Stimulated activated CD4-positive, alpha-beta T cell treated with anti-CD3 and anti-CD28 coated beads, Interleukin-2, amount 100 ng/mL, for 24 hours (primary cell): Measurements from ENCODE around the gene CPT2.
A peak's percentile ranks its signal among the peaks of the same experiment; 100 is the strongest.

Experiments used
- DNase-seq, 2 donors: peaks; one replicate each; pipeline ENCODE4 v3.0.0-alpha.2; 2020

Gene CPT2

DNA sequence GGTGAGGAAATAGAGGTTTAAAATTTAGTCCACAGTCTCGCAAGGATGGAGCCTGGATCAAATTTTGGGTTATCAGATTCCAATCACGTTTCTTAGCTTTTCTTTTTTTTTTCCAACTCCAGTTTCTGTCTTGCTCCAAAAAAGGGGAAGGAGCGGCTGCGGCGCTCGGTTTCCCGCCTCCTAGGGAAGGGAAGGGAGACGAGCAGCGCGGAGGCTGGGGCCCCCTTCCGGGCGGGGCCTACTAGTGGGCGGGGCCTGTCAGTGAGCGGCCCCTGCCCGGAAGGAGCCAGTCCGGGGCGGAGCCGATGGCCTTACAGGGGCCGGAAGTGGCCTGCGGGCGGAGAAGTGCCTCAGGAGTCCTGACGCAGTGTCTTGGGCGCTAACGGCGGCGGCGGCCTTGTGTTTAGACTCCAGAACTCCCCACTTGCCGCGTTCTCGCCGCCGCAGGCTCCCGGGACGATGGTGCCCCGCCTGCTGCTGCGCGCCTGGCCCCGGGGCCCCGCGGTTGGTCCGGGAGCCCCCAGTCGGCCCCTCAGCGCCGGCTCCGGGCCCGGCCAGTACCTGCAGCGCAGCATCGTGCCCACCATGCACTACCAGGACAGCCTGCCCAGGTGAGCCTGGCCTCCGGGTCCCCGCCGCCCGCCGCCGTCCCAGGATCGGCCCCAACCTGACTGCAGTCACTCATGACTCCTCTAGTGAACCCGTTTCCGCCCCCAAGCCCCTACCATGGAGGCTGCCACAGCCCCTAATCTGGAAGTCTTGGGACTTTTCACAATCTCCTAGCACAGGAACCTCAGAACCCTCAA lies at the start of gene CPT2:
Gene CPT2, plus strand, starts transcription at position 340 of the 806 bp plus-strand sequence. Its CDS starts 120 bp downstream, at position 460.
- peak; percentile 92 to 95 for DNase-seq

DNA sequence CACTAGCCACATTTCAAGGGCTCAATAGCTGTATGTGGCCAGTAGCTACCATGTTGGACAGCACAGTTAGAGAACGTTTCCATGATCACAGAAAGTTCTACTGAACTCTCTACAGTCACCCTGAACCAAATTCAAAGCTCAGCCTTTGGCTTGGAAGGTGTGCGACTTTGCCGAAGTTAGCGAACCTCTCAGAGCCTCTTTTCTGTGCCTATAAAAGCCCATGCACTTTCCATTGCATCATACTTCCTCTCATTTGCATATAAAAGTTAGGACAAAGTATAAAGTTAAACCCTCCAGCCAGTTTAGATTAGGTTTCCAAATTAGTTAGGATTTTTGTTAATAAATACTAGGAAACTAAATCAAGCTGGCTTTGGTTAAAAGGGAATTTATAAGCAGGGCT lies 49.5 kb upstream of the CPT2 start:
- DNase-seq = no peak

DNA sequence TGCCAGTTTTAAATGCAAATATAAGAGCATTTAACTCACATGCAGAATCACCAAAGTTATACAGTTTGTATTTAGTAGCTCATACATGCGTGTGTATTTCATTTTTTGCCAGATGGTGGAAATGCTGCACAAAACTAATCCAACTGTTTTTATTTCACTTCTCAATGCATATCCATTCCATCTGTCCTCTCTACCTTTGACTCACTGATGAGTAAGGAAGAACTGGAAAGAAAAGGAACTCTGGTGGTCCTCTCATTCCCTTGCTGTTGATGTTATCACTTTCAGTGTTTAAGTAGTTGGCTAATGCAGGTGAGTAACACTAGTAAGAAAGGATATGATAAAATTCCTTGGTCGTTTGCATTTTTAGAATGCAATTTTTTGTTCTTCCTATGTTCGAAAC lies 48.5 kb upstream of the CPT2 start:
- no peak for DNase-seq

DNA sequence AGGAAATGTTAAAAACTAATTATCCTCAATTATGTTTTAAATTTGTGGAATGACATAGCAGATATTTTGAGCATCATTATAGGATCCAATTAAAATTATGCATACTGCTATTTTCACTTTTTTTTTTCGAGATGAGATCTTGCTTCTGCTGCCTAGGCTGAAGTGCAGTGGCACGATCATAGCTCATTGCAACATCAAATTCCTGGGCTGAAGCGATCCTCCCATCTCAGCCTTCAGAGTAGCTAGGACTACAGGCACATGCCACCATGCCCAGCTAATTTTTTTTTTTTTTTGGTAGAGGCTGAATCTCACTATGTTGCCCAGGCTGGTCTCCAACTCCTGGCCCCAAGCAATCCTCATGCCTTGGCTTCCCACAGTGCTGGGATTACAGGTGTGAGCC lies 42.9 kb upstream of the CPT2 start:
- DNase-seq = no peak

DNA sequence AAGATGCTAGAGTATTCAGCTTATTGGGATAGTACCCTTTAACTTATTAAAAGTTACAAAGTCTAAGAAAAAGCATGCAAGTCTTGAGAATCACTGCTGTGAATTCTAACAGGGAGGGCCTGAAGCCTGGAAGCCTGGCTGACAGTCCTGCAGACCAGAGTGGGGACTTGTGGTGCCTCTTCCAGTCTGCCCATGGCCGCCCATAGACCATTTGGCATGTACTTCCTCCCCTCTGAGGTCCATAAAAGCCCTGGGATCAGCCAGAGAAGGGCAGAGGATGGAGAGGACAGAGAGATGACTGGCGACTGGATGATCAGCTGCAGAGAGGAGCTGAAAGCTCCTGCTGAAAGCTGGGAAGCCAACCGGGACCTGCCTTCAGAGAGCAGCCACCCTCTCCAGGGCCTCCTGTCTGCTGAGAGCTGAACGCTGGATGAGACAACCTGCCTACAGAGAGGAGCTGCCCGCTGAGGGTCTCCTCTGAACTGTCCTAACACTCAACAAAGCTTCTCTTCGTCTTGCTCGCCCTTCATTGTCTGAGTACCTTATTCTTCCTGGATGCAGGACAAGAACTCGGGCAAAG lies 41.7 kb upstream of the CPT2 start:
- DNase-seq = no peak

DNA sequence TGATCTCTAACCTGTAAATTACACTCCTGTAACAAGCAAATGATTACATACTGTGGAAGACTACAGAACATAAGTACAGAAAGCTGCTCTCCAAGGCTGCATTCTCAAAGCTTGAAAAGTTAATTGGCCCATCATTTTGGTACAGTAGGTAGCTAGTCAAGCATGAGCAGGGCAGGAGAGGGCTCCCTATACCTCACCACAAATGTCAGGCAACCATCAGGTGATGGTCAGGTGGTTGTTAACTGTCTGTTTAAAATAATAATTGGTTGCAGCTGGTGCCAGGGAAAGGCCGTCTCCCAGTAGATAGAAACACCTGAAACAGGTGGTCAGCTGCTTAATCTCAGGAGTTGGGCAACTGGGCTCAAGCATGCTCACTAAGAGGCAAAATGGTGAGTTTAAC lies 41.1 kb upstream of the CPT2 start:
- DNase-seq = no peak

DNA sequence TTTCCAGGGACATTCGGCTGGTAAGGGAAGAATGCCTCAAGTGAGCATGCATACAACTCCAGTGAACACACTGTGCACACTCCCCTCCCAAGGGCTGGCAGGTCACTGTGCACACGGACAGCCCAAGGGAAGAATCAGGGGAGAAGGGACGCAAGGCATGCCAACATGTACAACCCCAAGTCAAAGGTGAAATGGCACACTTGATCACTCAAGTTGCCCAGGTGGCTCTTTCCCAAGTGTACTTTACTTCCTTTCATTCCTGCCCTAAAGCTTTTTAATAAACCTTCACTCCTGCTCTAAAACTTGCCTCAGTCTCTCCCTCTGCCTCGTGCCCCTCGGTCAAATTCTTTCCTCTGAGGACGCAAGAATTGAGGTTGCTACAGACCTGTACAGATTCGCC lies 40.7 kb upstream of the CPT2 start:
- DNase-seq = no peak

DNA sequence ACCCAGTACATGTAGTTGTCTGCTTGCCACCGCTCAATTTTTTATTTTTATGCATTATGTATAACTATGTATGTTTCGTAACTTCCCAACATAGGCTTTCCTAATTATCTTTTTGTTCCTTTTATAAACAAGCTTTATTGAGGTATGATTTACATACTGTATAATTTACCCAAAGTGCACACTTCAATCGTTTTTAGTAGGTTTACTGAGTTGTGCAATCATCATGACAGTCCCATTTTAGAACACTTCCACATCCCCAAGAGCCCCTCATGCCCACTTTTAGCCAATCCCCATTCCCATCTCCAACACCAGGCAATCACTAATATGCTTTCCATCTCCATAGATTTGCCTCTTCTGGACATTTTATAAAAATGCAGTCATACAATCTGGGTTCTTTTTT lies 39.8 kb upstream of the CPT2 start:
- DNase-seq = no peak

DNA sequence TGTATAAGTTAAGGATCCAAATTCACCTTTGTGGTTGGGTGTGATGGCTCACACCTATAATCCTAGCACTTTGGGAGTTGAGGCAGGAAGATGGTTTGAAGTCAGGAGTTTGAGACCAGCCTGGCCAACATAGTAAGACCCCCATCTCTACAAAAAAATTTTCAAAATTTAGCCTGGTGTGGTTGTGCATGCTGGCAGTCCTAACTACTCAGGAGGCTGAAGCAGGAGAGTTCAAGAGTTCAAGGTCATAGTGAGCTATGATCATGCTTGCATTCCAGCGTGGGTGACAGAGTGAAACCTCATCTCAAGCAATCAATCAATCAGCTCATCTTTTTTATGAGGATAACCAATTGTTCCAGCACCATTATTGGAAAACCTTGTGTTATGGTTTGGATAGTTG lies 37.7 kb upstream of the CPT2 start:
- DNase-seq = no peak

DNA sequence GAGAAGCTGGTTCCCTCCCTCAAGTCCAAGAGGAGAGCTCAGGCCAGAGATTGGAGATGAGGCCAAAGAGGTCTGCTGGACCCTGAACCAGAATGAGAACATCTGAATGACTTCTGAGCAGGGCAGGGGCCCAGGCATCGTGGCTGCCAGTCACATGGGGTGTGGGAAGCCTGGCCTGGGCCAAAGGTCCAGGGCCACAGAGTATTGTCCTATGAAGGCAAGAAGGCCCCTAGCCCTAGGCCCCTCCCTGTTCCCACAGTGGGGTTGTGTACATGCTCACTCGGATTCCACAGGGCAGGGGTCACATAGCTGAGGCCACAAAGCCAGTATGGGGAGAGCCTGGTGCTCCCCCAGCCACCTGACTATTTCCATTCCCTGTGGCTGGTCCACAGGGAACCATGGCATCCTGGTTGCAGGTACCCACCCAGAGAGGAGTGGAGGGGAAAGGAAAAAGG lies 35.7 kb upstream of the CPT2 start:
- no peak for DNase-seq

DNA sequence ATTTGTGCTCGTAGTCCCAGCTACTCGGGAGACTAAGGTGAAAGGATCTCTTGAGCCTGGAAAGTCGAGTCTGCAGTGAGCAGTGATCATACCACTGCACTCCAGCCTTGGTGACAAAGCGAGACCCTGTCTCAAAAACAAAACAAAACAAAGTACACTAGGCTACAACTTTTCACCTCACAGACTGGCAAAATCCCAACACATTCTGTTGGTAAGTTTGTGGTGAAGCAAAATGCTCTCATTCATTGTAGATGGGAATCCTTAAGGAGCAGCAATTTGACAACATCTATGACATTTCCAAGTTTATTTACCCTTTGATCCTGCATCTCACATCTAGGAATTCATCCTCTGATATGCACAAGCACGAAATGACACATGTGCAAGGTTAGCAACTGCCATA lies 34.0 kb upstream of the CPT2 start:
- DNase-seq = no peak

DNA sequence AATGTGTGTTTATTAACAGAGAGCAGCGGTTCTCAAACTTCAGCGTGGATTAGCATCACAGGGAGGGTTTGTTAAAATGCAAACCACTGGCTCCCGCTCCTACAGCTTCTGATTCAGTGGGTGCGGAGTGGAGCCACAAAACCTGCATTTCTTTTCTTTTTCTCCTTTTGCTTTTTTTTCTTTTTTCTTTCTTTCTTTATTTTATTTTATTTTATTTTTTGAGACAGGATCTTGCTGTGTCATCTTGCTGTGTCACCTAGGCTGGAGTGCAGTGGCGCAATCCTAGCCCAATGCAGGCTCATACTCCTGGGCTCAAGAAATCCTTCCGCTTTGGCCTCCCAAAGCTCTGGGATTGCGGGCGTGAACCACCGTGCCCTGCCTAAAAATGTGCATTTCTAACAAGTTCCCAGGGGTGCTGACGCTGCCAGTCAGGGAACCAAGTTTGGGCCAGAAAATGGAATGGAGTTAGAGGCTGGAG lies 33.3 kb upstream of the CPT2 start:
- DNase-seq = no peak

DNA sequence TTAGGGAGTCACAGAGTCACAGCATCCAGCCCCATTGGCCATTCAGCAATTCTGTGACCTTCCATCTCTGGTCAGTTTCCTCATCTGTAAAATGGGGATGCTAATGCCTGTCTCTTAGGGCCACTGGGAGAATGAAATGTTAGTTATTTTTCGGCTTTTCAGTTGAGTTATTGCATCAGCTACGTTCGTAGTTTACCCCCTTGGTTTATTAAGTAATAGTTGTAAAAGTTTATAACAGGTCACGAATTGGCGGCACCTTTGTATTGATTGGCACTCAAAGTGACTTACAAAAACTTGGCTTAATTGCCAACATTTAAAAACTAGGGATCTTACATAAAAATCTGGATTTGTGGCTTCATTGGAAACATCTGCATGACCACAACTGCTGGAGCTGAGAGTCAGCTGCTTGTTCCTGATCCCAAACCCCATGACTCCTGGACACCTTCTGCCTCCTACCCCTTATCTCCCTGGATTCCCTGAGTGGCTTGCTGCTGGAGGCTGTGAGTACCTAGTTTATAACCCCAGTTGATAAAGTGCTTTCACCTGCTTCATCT lies 31.1 kb upstream of the CPT2 start:
- DNase-seq = no peak

DNA sequence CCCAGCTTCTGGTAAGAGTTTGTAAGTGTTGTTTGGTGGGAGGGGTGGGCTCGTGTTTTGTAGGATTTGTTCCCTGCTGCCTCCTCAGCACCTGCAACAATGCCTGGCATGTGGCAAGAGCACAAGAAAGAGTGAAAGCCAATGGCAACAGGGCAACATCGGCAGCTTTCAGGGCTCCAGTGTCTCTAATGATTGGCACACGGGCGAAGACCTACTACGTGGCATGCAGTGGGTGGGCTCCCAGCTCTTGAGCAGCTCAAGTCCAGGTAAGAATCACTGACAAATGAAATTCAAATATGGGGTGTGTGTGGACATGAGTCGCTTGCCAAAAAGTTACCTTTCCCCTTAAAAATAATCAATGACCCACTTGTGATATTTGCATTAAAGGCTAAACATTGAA lies 30.3 kb upstream of the CPT2 start:
- no peak for DNase-seq

DNA sequence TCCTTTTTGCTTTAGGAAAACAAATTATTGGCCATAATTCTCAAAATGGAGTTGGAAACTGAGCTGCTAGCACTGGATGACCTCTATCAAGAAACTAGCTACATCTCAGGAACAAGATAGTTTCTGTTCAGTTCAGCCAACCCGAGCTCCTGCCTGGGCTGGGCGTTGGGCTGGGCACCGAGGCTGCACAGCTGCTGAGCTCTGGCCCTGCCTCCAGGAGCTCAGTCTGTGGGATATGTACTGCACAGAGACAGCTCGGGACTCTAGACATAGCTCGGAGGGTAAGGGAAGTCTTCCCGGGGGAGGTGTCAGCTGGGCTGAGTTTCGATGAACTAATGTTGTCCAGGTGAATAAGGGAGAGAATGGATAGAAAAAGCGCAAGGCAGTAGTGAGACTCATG lies 29.7 kb upstream of the CPT2 start:
- DNase-seq = no peak

DNA sequence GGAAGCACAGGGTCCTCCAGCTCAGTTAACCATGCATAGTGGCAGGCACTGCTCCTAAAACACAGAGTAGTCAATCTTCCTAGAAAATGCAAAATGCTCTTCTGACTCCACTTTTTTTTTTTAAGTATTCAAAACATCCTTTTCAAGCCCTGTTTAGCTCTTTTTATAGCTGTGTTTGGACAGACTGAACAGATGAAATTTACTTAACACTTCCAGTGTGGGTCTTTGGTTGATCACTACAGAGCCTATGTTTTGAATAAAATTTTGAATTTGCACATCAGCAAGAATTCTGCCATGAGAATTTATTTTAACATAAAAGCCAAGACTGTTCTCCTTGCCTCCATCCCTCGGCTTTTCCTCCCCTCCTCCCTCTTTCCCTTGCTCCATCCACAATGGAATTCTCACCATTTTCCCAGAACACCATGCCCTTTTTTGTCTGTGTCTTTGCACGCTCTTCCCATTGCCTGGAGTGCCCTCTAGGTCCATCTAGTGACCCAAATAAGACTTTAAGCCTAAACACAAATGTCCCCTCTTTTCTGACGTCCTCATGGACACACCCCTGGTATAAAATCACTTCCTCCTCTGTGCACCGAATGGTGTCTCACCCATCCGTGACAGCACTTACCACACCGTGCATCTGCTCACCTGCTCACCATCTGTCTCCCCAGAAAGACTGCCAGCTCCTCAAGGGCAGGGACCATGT lies 24.0 kb upstream of the CPT2 start:
- no peak for DNase-seq

DNA sequence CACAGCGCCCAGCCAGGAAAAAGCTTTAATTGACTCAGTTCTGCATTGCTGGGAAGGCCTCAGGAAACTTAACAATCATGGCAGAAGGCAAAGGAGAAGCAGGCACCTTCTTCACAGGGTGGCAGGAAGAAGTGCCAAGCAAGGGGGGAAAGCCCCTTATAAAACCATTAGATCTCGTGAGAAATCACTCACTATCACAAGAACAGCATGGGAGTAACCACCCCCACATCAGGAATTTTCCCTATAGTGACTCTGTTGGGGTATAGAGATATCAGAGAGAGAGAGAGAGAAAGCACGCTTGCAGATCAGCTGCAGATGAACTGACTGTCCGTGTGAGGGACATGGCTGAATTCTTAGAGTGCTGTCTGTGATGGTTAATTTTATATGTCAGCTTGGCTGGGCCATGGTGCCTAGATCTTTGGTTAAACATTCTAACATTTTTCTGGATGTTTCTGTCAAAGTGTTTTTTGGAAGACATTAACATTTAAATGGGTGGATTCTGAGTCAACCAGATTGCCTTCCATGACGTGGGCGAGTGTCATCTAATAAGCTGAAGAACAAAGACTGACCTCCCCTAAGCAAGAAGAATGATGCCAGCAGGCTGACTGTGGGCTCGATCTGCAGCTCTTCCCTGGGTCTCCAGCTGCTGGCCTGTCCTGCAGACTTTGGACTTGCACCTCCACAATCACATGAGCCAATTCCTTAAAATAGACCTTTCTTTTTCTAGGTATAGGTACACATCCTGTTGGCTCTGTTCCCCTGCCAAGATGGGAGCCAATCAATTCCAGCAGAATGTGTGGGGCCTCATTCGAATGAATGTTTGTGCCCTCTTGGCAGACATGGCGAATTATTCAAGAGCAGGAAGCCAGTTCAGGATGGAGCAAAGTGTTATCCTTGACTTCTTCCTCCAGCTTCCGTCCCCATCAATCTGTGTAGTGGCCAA lies 21.4 kb upstream of the CPT2 start:
- no peak for DNase-seq

DNA sequence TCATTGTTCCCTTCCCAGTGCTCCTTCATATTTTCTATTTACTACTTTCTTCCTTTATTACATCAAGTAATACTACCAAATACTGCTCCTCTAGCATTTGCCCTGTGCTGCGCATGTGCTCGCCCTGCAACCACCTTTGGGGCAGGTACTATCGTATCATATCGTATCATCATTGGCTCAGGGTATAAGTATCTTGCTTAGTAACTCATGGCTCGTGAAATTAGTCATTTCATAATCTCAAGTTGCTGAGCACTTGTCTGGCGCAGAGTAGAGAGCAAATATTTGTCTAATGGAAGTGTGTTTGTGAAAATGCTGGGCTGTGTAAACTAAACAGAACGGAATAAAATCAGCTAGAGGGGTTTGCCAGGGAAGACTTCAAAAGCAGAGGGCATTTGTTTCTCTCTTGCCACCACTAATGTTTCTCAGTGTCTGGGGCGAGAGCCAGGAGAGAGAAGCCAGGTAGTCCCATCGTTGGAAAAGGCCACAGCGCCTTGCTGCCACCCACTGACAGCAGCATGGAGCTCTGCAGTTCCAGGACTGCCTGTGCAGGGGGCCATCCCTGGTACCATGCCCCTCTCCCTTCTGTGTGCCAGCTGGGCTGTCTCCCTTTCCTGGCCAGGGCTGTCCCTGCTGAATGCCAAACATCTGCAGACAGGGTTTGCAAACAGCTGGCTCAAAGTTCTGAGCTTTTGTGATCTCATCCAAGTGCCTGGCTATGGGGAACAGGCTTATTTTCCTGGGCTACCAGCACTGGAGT lies 20.0 kb upstream of the CPT2 start:
- no peak for DNase-seq

DNA sequence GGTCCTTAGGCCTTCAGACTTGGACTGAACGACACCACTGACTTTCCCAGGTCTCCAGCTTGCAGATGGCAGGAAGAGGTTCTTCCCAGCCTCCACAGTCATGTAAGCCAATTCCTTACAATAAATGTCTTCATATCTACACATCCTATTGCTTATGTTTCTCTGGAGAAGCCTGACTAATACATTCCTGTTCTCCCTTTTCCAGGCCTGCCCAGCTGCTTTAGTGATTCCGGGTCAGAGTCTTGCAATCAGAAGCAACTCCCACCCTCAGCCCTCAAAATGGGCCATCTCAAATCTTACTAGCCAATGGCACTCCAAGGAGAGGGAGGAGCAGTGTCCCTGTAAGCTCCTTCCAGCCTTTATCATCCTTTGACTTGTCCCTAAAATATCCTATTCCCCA lies 16.4 kb upstream of the CPT2 start:
- no peak for DNase-seq

DNA sequence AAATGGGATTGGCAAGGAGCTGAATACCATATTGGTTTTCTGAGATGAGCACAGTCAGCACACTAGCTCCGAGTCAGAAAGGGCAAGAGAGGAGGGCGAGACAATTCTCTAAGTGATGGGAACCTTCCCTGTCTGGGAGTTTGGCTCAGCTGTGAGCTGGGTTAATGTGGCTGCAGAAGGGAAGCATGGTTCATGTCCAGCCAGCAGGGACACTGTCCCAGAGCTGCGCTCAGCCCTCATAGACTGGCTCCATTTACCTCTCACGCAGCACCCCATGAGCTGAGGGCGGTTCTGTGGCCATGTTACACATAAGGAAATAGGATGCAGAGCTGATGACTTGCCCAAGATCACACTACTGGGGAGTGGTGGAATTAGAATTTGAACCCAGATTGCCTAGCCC lies 15.7 kb upstream of the CPT2 start:
- no peak for DNase-seq

DNA sequence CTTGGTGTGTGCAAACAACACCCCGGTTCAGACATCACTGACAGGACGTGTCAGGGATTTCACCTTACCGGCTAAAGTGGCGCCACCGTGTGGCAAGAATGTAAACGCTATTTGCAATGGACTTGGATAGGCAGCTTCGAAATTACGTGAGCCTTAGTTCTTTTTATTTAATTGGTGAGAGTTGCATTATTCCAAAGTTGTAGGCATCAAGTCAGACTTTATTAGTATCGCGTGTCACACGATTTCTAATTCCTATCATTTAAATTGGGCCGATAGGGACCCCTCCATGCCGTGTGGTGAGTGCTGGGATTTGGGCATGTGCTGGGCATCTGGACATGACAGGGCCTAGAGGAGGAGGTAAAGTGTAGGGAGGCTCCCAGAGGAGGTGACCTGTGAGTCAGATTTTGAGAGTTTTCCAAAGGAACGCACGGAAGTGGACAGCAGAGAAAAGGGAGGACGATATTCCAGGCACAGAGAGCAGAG lies 14.5 kb upstream of the CPT2 start:
- DNase-seq = peak; percentile 87 to 92

DNA sequence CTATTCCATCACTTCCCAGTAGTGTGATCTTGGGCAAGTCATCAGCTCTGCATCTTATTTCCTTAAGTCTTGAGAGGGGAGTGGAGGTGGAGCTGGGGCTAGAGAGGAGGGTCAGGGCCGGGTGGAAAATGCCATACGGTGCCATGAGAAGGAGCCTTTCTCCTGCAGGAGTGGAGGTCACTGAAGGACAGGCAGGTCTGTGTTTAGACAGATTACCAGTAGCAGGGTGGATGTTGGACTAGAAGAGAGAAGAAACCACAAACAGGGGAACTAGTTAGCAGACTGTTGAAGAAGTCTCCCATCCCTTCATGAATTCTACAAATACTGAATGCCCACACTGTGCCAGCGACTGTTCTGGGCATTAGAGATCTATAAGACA lies 13.9 kb upstream of the CPT2 start:
- no peak for DNase-seq
